DOHH2 (cell line): ENCODE results near the gene C1orf53.
"Not testable (repeated sequence)": the region's sequence is repeated elsewhere in the genome, so short reads cannot be mapped to it uniquely, and the experiment has no call there.

Source experiments
- CTCF ChIP-seq: fragments of 200-600 bp; sonication (generic); IDR thresholded peaks from one replicate; pipeline ENCODE4 v1.5.1; 2014; ENCODE audit warnings: antibody characterized with exemption, mild to moderate bottlenecking, low read depth, low read length; ENCODE audit not compliant: poor library complexity, severe bottlenecking
- EZH2phosphoT487 ChIP-seq: fragments of 200-600 bp; sonication (generic); IDR thresholded peaks from 2 replicates; pipeline ENCODE4 v1.6.1; 2017; ENCODE audit warnings: borderline replicate concordance, mild to moderate bottlenecking, antibody characterized with exemption, low read length, moderate library complexity, mixed read lengths

- not testable (repeated sequence) for TF ChIP-seq CTCF, EZH2phosphoT487
Observed at GRCh38 chr1:197880385-197880784, 22.0 kb upstream of the C1orf53 start.
